ENCODE measurements around the gene C9. TPM values are rescaled to one million over a fixed set of nuclear protein-coding genes. Genes with fewer than 3 reads are reported as not detected.

The C9 gene
- total and polyA plus RNA-seq, 2 experiments from 2014 or later, result not detected

- Mint-ChIP-seq H3K36me3 (ENCODE audit: low read depth) (peaks cover 2% of the 10 kb centered on the region; the same call in 1 of the 3 replicates), H3K4me3 (no peak overlapping the region), H3K27ac (no peak overlapping the region), H3K27me3 (ENCODE audit: insufficient read depth, low read depth, poor library complexity) (no peaks in the 10 kb centered on the region), H3K9me3 (no peaks in the 10 kb centered on the region), H3K4me1 (no peaks in the 10 kb centered on the region)
- Histone ChIP-seq H3K4me3 (no peak overlapping the region), H3K36me3 (ENCODE audit: insufficient read depth) (no peaks in the 10 kb centered on the region), H4K20me1 (replicated peaks; ENCODE audit: insufficient read depth) (no peaks in the 10 kb centered on the region), H3K79me2 (replicated peaks; ENCODE audit: insufficient read depth) (no peaks in the 10 kb centered on the region), H3K27ac (ENCODE audit: low read depth) (no peak overlapping the region), H3K27me3 (ENCODE audit: insufficient read depth) (no peaks in the 10 kb centered on the region), H2AFZ (no peak overlapping the region), H3K4me2 (no peak overlapping the region), H3K4me1 (ENCODE audit: insufficient read depth) (no peaks in the 10 kb centered on the region), H3F3A (replicated peaks; ENCODE audit: low read depth) (no peaks in the 10 kb centered on the region), H3K9me2 (ENCODE audit: insufficient read depth) (no peaks in the 10 kb centered on the region; the same call in 1 of the 2 replicates)
- no peak for TF ChIP-seq EZH2phosphoT487 (IDR thresholded peaks at IDR 0.05; ENCODE audit: unreplicated experiment)
- no peak for TF ChIP-seq ZNF114 (CRISPR knock-in tag; IDR thresholded peaks at IDR 0.05)
- no peak for TF ChIP-seq NANOG (IDR thresholded peaks at IDR 0.05; ENCODE audit: borderline replicate concordance)
- TF ChIP-seq, protein P1, sequence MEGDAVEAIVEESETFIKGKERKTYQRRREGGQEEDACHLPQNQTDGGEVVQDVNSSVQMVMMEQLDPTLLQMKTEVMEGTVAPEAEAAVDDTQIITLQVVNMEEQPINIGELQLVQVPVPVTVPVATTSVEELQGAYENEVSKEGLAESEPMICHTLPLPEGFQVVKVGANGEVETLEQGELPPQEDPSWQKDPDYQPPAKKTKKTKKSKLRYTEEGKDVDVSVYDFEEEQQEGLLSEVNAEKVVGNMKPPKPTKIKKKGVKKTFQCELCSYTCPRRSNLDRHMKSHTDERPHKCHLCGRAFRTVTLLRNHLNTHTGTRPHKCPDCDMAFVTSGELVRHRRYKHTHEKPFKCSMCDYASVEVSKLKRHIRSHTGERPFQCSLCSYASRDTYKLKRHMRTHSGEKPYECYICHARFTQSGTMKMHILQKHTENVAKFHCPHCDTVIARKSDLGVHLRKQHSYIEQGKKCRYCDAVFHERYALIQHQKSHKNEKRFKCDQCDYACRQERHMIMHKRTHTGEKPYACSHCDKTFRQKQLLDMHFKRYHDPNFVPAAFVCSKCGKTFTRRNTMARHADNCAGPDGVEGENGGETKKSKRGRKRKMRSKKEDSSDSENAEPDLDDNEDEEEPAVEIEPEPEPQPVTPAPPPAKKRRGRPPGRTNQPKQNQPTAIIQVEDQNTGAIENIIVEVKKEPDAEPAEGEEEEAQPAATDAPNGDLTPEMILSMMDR (conservative IDR thresholded peaks at IDR 0.05; ENCODE audit: low read depth in 2 of 2), result no peak
- no peak for TF ChIP-seq JUNB (IDR thresholded peaks at IDR 0.05; ENCODE audit: unreplicated experiment)
- no peak for TF ChIP-seq POLR2AphosphoS5 (IDR thresholded peaks at IDR 0.05; ENCODE audit: low read depth)
- TF ChIP-seq, protein P2, sequence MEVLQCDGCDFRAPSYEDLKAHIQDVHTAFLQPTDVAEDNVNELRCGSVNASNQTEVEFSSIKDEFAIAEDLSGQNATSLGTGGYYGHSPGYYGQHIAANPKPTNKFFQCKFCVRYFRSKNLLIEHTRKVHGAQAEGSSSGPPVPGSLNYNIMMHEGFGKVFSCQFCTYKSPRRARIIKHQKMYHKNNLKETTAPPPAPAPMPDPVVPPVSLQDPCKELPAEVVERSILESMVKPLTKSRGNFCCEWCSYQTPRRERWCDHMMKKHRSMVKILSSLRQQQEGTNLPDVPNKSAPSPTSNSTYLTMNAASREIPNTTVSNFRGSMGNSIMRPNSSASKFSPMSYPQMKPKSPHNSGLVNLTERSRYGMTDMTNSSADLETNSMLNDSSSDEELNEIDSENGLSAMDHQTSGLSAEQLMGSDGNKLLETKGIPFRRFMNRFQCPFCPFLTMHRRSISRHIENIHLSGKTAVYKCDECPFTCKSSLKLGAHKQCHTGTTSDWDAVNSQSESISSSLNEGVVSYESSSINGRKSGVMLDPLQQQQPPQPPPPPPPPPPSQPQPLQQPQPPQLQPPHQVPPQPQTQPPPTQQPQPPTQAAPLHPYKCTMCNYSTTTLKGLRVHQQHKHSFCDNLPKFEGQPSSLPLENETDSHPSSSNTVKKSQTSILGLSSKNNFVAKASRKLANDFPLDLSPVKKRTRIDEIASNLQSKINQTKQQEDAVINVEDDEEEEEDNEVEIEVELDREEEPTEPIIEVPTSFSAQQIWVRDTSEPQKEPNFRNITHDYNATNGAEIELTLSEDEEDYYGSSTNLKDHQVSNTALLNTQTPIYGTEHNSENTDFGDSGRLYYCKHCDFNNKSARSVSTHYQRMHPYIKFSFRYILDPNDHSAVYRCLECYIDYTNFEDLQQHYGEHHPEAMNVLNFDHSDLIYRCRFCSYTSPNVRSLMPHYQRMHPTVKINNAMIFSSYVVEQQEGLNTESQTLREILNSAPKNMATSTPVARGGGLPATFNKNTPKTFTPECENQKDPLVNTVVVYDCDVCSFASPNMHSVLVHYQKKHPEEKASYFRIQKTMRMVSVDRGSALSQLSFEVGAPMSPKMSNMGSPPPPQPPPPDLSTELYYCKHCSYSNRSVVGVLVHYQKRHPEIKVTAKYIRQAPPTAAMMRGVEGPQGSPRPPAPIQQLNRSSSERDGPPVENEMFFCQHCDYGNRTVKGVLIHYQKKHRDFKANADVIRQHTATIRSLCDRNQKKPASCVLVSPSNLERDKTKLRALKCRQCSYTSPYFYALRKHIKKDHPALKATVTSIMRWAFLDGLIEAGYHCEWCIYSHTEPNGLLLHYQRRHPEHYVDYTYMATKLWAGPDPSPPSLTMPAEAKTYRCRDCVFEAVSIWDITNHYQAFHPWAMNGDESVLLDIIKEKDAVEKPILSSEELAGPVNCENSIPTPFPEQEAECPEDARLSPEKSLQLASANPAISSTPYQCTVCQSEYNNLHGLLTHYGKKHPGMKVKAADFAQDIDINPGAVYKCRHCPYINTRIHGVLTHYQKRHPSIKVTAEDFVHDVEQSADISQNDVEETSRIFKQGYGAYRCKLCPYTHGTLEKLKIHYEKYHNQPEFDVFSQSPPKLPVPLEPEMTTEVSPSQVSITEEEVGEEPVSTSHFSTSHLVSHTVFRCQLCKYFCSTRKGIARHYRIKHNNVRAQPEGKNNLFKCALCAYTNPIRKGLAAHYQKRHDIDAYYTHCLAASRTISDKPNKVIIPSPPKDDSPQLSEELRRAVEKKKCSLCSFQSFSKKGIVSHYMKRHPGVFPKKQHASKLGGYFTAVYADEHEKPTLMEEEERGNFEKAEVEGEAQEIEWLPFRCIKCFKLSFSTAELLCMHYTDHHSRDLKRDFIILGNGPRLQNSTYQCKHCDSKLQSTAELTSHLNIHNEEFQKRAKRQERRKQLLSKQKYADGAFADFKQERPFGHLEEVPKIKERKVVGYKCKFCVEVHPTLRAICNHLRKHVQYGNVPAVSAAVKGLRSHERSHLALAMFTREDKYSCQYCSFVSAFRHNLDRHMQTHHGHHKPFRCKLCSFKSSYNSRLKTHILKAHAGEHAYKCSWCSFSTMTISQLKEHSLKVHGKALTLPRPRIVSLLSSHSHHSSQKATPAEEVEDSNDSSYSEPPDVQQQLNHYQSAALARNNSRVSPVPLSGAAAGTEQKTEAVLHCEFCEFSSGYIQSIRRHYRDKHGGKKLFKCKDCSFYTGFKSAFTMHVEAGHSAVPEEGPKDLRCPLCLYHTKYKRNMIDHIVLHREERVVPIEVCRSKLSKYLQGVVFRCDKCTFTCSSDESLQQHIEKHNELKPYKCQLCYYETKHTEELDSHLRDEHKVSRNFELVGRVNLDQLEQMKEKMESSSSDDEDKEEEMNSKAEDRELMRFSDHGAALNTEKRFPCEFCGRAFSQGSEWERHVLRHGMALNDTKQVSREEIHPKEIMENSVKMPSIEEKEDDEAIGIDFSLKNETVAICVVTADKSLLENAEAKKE (CRISPR knock-in tag; IDR thresholded peaks at IDR 0.05), result no peak
- no peak for DNase-seq (ENCODE audit: low spot score)
- ATAC-seq, result no peak
These were observed 20.0 kb upstream of the C9 start for GRCh38 chr5:39384271-39384670.

All from GM23338 (cell line).